Endodermal cell (in vitro differentiated cells): Measurements from ENCODE around the gene PLXNA2. TPM values are rescaled to one million over a fixed set of nuclear protein-coding genes. Genes with fewer than 3 reads are reported as not detected.

ENCODE experiments used
- DNase-seq: peaks from one replicate; pipeline ENCODE4 v3.0.0-alpha.2; 2017
- H3K27ac ChIP-seq: 2 replicates; pipeline ENCODE4 v1.5.1; 2013; ENCODE audit warnings: mild to moderate bottlenecking, low read depth, low read length, moderate library complexity
- H3K27me3 ChIP-seq: 2 replicates; pipeline ENCODE4 v1.6.1; 2013; ENCODE audit warnings: mild to moderate bottlenecking, low read length, moderate library complexity; ENCODE audit not compliant: insufficient read depth, control insufficient read depth, poor library complexity, severe bottlenecking
- H3K36me3 ChIP-seq: 2 replicates; pipeline ENCODE4 v1.7.0; 2013; ENCODE audit warnings: mild to moderate bottlenecking, low read length, moderate library complexity; ENCODE audit not compliant: control insufficient read depth, insufficient read depth
- H3K4me1 ChIP-seq: one replicate; pipeline ENCODE4 v1.7.0; 2013; ENCODE audit warnings: low read length; ENCODE audit not compliant: control insufficient read depth, insufficient read depth
- H3K4me3 ChIP-seq: 2 replicates; pipeline ENCODE4 v1.5.1; 2013; ENCODE audit warnings: mild to moderate bottlenecking, low read length, moderate library complexity
- H3K9ac ChIP-seq: 2 replicates; pipeline ENCODE4 v1.6.1; 2013; ENCODE audit warnings: mild to moderate bottlenecking, low read length, moderate library complexity; ENCODE audit not compliant: poor library complexity, severe bottlenecking; ENCODE audit errors: extremely low read depth
- H3K9me3 ChIP-seq: 2 replicates; pipeline ENCODE4 v1.6.1; 2013; ENCODE audit warnings: mild to moderate bottlenecking, low read length, moderate library complexity; ENCODE audit not compliant: control insufficient read depth
- H3K27ac Mint-ChIP-seq: 2 replicates; pipeline ENCODE4 v1.8.0; 2020; ENCODE audit warnings: mixed read lengths
- H3K27me3 Mint-ChIP-seq: 2 replicates; pipeline ENCODE4 v1.8.0; 2021; ENCODE audit warnings: mild to moderate bottlenecking, mixed read lengths; ENCODE audit not compliant: insufficient read depth
- H3K36me3 Mint-ChIP-seq: 2 replicates; pipeline ENCODE4 v1.8.0; 2020; ENCODE audit warnings: low read depth, mixed read lengths
- H3K4me1 Mint-ChIP-seq: 2 replicates; pipeline ENCODE4 v1.8.0; 2020; ENCODE audit warnings: mixed read lengths
- H3K4me3 Mint-ChIP-seq: 2 replicates; pipeline ENCODE4 v1.8.0; 2020; ENCODE audit warnings: mild to moderate bottlenecking, moderate library complexity, mixed read lengths
- H3K9me3 Mint-ChIP-seq: 2 replicates; pipeline ENCODE4 v1.8.0; 2020; ENCODE audit warnings: mild to moderate bottlenecking, mixed read lengths
- WGBS, 2 experiments: methylation state at CpG; one replicate each; pipeline versions ENCODE4 v1.1.5 to v1.1.7; 2013; ENCODE audit warnings: missing lambda C conversion rate in 2 of 2, mixed read lengths in 1 of 2; ENCODE audit not compliant: insufficient coverage in 1 of 2, insufficient read length in 1 of 2; 5-methylcytosine and 5-hydroxymethylcytosine counted together
- total RNA-seq, 2 donors: library from RNA; stranded (reverse); fragmentation: NEBNext Ultra II Directional in 1 of 2; extraction: Animal tissue kit (Norgen Biotek cat#: 25700) in 1 of 2; gene quantifications; 2 replicates in 1 of 2; 3 replicates in 1 of 2; pipeline ENCODE4 v1.2.1, GENCODE V29; 2021
- TF ChIP-seq, protein P1 (sequence below): fragments of 200-600 bp; sonication (generic); conservative IDR thresholded peaks from 2 replicates; pipeline ENCODE4 v1.5.0; 2021; ENCODE audit warnings: antibody characterized with exemption, mild to moderate bottlenecking

PLXNA2 gene
- total RNA-seq, 2 donors from 2014 or later = 61.2 to 86.1 TPM

DNA sequence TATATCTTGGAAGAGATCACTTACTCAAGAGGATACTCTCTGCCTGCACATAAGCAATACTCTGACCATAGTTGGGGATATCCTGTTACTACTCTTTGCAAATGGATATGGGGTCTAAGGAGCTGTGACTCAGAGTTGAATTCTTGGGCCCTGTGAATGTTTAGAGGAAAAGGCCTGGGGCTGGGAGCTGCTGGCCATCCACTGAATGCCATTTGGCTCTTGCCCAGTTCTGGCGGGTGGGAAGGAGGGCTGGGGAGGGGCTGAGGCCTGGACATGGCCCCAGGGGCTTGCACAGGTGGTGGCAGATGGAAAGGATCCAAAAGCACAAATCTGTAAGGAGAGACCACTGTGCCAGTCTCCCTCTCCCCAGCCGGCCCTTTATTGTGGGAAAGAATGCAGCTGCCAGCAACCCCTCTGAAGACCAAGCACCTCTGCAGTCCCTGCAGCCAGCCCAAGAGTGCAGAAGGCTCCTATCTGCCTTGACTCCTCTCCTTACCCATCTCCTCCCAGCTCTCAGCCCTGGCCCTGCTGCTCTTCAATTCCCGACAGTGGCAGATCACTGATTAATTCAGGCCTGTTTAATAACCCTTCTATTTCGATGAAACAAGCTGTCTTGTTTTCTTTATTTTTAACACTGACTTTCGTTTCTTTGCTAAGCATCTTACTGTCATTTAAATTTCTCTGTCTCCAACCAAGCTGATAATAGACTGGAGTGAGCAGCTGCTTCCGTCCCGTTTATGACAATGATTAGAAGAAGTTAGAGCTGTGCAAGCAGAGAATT, 12.1 kb downstream of the PLXNA2 start:
- peak overlapping the region; percentile 58 for H3K27ac ChIP-seq
- Mint-ChIP-seq H3K27ac (peak overlapping the region; percentile 59), H3K4me1 (peaks cover 78% of the 10 kb centered on the region), H3K36me3 (peaks cover 16% of the 10 kb centered on the region), H3K27me3 (no peaks in the 10 kb centered on the region), H3K4me3 (no peak overlapping the region), H3K9me3 (no peaks in the 10 kb centered on the region)
- no peaks in the 10 kb centered on the region for H3K27me3 ChIP-seq
- DNase-seq = peak; percentile 73
- no peak overlapping the region for H3K9ac ChIP-seq
- peaks cover 80% of the 10 kb centered on the region for H3K36me3 ChIP-seq
- WGBS, 2 experiments = 65 to 71% methylated on average over 5 to 7 of the region's 7 CpGs
- peak overlapping the region; percentile 39 for H3K4me3 ChIP-seq
- peaks cover 38% of the 10 kb centered on the region for H3K4me1 ChIP-seq
- H3K9me3 ChIP-seq = no peaks in the 10 kb centered on the region
- TF ChIP-seq, protein P1, sequence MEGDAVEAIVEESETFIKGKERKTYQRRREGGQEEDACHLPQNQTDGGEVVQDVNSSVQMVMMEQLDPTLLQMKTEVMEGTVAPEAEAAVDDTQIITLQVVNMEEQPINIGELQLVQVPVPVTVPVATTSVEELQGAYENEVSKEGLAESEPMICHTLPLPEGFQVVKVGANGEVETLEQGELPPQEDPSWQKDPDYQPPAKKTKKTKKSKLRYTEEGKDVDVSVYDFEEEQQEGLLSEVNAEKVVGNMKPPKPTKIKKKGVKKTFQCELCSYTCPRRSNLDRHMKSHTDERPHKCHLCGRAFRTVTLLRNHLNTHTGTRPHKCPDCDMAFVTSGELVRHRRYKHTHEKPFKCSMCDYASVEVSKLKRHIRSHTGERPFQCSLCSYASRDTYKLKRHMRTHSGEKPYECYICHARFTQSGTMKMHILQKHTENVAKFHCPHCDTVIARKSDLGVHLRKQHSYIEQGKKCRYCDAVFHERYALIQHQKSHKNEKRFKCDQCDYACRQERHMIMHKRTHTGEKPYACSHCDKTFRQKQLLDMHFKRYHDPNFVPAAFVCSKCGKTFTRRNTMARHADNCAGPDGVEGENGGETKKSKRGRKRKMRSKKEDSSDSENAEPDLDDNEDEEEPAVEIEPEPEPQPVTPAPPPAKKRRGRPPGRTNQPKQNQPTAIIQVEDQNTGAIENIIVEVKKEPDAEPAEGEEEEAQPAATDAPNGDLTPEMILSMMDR = no peak

DNA sequence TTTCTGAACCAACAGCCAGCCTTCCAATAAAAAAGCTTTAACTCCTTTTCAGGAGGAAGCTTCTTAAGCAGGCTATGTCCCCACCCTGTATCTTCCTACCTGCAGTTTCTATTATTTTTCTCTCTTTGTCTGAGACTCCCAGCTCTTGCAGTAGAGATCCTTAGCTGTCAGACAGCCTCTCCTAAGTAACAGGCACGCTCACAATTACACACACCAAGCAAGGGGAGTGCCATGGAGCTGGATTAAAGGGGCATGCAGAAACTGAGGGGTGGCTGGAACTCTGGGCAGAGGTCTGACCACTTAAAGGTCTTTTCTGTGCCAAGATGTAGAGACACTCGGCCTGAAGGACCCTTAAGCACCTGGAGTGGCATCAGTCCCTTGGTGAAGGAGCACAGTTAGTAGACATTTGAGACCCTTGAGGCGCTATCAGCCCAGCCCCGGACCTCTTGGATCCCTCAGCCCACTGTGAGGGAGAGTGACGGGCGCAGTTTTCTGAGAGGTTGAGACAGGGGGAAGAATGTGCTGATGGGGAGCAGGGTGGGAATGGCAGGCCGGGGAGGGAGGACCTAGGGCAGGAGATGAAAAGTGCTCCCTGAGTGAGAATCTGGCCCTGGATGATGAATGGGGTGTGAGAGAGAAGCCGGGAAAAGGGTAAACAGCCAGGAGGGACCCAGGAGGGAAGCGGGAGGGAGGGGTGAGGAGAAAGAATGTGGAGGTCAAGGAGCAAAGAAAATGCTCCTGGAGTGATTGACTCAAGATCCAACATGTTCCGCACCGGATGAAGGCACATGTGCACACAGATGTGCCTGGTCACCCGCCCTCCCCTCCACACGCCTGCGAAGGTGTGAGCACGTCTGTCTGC, 13.3 kb downstream of the PLXNA2 start:
- peaks cover 34% of the 10 kb centered on the region for H3K4me1 ChIP-seq
- H3K27ac Mint-ChIP-seq = peak overlapping the region; percentile 55
- WGBS, 2 experiments = 83 to 92% methylated on average over 14 to 15 of the region's 15 CpGs

DNA sequence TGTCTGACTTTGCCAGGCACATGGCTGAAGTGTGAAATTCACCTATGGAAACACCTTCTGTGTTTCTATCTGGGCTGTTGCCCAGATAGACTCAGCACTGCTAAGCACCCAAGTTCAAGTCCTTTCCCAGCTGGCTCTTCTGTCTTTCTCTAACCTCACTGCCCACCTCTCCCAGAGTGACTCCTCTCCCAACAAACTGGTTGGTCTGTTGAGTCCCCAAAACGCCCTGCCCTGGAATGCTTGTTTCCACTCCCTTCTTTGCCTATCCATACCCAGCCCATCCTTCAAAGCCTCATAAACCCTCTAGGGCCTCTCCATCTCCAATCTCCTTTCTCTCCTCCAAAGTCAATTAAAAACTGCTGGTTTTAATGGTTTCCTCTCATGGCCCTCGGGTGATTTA, 15.6 kb downstream of the PLXNA2 start:
- Mint-ChIP-seq H3K4me3 (no peak overlapping the region), H3K4me1 (peaks cover 50% of the 10 kb centered on the region), H3K27me3 (no peaks in the 10 kb centered on the region), H3K36me3 (peaks cover 20% of the 10 kb centered on the region), H3K9me3 (no peaks in the 10 kb centered on the region), H3K27ac (peak overlapping the region; percentile 74)
- Histone ChIP-seq H3K9ac (no peak overlapping the region), H3K9me3 (no peaks in the 10 kb centered on the region), H3K27me3 (no peaks in the 10 kb centered on the region), H3K27ac (no peak overlapping the region), H3K4me1 (peaks cover 34% of the 10 kb centered on the region), H3K4me3 (no peak overlapping the region), H3K36me3 (peaks cover 88% of the 10 kb centered on the region)
- TF ChIP-seq, protein P1 = no peak
- 88 to 100% methylated on average over 2 of the region's 2 CpGs for WGBS, 2 experiments
- no peak for DNase-seq

More for the DNA sequence above, 13.3 kb downstream of the PLXNA2 start:
- Histone ChIP-seq H3K27me3 (no peaks in the 10 kb centered on the region), H3K36me3 (peaks cover 82% of the 10 kb centered on the region), H3K27ac (peak overlapping the region; percentile 5), H3K9me3 (no peaks in the 10 kb centered on the region), H3K4me3 (peak overlapping the region; percentile 39), H3K9ac (no peak overlapping the region)
- TF ChIP-seq, protein P1 = no peak
- H3K9me3 Mint-ChIP-seq = no peaks in the 10 kb centered on the region
- peak; percentile 49 for DNase-seq
- H3K27me3 Mint-ChIP-seq = no peaks in the 10 kb centered on the region
- H3K36me3 Mint-ChIP-seq = peaks cover 16% of the 10 kb centered on the region
- H3K4me1 Mint-ChIP-seq = peaks cover 72% of the 10 kb centered on the region
- H3K4me3 Mint-ChIP-seq = no peak overlapping the region
